ENCODE measurements around the gene HCLS1.
"Not testable (repeated sequence)": the region's sequence is repeated elsewhere in the genome, so short reads cannot be mapped to it uniquely, and the experiment has no call there.

HCLS1 gene

GRCh38 chr3:121594850-121595249, 65.9 kb downstream of the HCLS1 start:
- no peak for FAIRE-seq

- not testable (repeated sequence) for FAIRE-seq
Observed at GRCh38 chr3:121593806-121594205, 66.9 kb downstream of the HCLS1 start.

GRCh38 chr3:121592856-121593702, 67.6 kb downstream of the HCLS1 start, which contains the start of gene FBXO40:
TSS of gene FBXO40 (plus strand) at chr3:121593379. CDS start at chr3:121620576, 27,197 bp downstream.
- FAIRE-seq: no peak

- FAIRE-seq: no peak
Observed at GRCh38 chr3:121584418-121584817, 76.3 kb downstream of the HCLS1 start.

- no peak for FAIRE-seq
Observed at GRCh38 chr3:121581691-121582090, 79.0 kb downstream of the HCLS1 start.
